NK-92 (cell line): ENCODE measurements around the gene VWA3A.

Source experiments
- DNase-seq: peaks from one replicate; lab custom pipeline; 2025; ENCODE audit not compliant: unreplicated experiment; lab: John Stamatoyannopoulos, UW

VWA3A gene

GRCh38 chr16:22198547-22199293, 106.4 kb downstream of the VWA3A start:
- no peak for DNase-seq

- no peak for DNase-seq
Observed at GRCh38 chr16:22202261-22202637, 109.9 kb downstream of the VWA3A start.

GRCh38 chr16:22203091-22203490, 110.8 kb downstream of the VWA3A start:
- no peak for DNase-seq

GRCh38 chr16:22204091-22204655, 111.8 kb downstream of the VWA3A start:
- no peak for DNase-seq

- DNase-seq = no peak
Observed at GRCh38 chr16:22205577-22206012, 113.3 kb downstream of the VWA3A start.

- no peak for DNase-seq
Observed at GRCh38 chr16:22206013-22206841, 113.9 kb downstream of the VWA3A start, which contains the start of gene EEF2K. Gene EEF2K (plus strand): TSS chr16:22206278. CDS start chr16:22225730, 19,452 bp downstream.
